A549 treated with GW870086 at 1 μM for 4 hours (cell line): ENCODE data around the gene PTGER1. TPM values are rescaled to one million over a fixed set of nuclear protein-coding genes. Genes with fewer than 3 reads are reported as not detected.

Experiments
- total RNA-seq: library from RNA; stranded (reverse); fragments of 200-300 nt; extraction: Qiagen RNA extraction; gene quantifications from 5 replicates; pipeline ENCODE4 v1.2.3, GENCODE V29; 2022; ENCODE audit warnings: low read depth

PTGER1 gene, protein sequence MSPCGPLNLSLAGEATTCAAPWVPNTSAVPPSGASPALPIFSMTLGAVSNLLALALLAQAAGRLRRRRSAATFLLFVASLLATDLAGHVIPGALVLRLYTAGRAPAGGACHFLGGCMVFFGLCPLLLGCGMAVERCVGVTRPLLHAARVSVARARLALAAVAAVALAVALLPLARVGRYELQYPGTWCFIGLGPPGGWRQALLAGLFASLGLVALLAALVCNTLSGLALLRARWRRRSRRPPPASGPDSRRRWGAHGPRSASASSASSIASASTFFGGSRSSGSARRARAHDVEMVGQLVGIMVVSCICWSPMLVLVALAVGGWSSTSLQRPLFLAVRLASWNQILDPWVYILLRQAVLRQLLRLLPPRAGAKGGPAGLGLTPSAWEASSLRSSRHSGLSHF
- total RNA-seq: 0.12 to 0.21 TPM (median 0.14 TPM) in 3 of 5 replicates, not detected in the others

DNA sequence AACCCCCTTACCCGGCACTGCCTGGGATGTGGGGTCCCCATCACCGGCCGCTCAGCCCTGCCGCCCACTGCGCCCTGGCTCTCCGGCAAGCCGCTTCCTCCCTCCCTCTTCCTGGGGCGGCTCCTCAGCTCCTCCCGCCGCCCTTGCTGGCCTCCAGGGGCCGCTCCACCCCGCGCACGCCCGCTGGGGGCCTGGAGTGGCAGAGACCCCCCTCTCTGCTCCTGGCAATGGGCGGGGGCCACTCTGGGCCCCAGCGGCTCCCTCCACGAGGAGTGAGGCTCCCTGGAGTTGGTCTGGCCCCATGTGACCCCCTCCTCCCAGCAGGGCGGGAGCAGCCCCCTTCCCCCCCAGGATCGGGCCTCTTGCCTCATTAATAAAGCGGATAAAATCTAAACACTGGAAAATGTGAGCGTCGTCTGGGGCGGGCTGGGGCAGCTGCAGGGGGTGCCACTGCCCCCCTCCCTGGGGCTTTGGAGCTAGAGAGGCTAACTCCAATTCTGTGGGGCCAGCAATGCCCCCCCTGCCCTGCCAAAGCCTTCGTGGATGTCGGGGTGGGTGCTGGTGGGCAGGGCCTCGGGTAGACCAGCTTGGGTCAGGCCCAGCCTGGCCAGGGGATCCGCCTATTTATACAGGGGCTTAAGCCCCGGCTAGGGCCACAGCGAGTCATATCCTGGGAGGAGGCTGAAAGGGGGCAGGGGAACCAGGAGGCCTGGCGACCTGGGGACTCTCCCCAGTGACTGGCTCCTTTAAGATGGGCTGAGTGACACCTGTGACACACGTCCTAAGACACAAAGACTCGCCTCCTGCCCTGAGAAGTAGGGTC, at the start of gene PTGER1:
TSS of gene PTGER1 (minus strand) at position 104 of the 823 bp plus-strand sequence. CDS start 1,034 bp downstream, outside the sequence.

DNA sequence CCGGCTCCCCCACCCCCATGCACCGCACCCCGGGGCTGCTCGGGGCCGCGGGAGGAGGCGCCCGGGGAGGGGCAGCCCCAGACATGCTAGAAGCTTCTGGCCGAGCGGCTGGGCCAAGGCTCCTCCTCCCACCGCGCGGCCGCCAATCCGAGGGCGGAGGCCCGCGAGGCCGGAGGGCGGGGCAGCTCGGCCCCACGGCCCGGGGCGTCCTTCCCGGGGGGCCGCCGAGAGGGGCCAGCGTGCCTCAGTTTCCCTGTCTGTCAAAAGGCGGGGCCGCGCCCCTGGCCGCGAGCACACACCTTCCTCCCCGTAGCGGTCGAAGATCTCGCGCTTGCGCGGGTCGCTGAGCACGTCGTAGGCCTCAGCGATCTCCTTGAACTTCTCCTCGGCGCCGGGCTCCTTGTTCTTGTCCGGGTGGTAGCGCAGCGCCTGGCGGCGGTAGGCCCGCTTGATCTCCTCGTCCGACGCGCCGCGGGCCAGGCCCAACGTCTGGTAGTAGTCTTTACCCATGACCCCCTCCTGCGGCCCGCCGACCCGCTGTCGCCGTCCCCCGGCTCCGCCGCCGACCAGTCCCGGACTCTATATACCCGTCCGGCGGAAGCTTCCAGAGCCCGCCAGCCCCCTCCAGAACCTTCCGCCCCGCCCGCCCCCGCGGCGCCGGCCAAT, 42.8 kb upstream of the PTGER1 start, which contains the start of gene DNAJB1:
TSS of gene DNAJB1 (minus strand) at position 558 of the 666 bp plus-strand sequence. CDS start at position 510, 48 bp downstream.

DNA sequence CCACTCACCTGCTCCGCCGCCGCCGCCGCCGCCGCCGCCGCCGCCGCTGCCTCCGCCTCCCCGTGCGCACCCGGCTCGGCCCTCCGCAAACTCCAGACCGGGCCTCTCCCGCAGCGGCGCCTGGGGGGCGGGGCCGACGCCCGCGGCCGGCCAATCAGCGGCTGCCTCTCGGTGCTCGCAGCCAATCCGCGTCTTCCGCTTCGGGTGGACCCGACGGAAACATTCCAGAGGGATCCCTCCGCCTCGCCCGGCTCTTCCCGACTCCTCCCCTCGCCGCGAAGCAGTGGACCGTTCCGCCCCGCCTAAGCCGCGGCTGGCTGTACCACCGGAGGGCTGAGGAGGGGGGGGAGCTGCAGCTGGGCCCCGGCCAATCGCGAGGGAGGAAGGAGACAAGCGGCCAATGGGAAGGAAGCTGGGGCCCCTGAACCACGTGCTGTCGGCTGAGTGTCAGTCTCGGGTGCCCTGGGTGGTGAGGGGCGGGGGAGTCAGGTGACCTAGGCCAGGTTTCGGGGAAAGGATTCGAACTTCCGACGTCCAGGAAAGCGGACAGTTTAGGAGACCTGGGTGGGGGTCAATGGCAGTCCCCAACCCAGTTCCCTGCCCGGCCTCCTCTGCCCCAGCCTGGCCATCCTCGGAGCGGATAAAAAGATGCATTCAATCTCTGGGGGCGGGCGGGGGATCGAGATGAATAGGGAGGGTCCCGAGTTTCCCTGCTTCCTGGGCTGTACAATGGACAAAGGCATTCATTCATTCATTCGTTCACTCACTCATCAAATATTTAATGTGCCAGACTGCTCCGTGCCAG, 21.1 kb upstream of the PTGER1 start, which contains the start of gene GIPC1:
TSS of gene GIPC1 (minus strand) at position 99 of the 805 bp plus-strand sequence. CDS start 13,151 bp downstream, outside the sequence.

DNA sequence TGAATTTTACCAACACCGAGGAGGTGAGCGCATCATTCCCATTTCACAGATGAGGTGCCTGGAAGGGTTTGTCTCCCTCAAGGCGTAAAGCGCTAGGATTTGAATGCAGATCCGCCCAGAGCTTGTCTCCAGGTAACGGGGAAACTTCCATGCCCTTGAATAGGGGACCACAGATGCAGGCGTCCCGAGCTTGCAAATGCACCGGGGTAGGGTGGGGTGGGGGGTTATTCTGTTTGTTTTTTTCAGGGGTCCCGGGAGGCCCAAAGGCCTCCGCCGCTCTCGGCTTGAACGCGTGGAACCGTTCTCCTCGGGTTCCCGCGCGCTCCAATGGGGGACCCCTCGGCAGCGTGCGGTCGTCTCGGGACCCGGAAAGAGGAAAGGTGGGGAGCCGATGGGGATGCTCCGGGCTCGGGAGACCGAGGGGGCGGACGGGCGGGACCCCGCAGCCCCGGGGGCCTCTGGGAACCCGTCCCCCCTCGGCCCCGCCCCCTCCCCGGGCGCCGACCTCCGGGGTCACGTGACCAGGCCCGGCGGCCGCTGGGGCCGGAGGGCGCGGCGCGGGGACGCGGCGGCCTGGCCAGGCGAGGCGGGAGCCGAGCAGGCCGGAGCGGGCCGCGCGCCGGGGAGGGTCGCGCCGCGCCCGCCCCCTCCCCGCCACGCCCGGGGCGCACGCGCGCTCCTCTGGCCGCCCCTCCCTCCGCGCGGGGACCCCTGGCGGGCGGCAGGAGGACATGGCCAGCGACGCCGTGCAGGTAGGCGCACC, 42.2 kb downstream of the PTGER1 start, which contains the start of gene PKN1:
TSS of gene PKN1 (plus strand) at position 516 of the 763 bp plus-strand sequence. CDS start at position 732, 216 bp downstream.

Other genes starting within 250 kb of the PTGER1 start
- 67.2 to 96.2 TPM (median 90.4 TPM) in 5 replicates for gene ADGRE5, start 93.9 kb downstream of the PTGER1 start, total RNA-seq
- gene DDX39A, start 56.0 kb downstream of the PTGER1 start, total RNA-seq: 117 to 136 TPM (median 127 TPM) in 5 replicates
- 65.5 to 79.7 TPM (median 74.4 TPM) in 5 replicates for gene PKN1, start 42.0 kb downstream of the PTGER1 start, total RNA-seq
- 94.0 to 148 TPM (median 141 TPM) in 5 replicates for gene GIPC1, start 20.8 kb upstream of the PTGER1 start, total RNA-seq
- 181 to 252 TPM (median 217 TPM) in 5 replicates for gene DNAJB1, start 43.0 kb upstream of the PTGER1 start, total RNA-seq
- 140 to 181 TPM (median 178 TPM) in 5 replicates for gene TECR, start 54.2 kb upstream of the PTGER1 start, total RNA-seq
- 181 to 199 TPM (median 193 TPM) in 5 replicates for gene NDUFB7, start 96.7 kb upstream of the PTGER1 start, total RNA-seq
- not detected in 5 replicates for gene CLEC17A, start 107.7 kb upstream of the PTGER1 start, total RNA-seq
- not detected in 5 replicates for gene ADGRE3, start 199.5 kb upstream of the PTGER1 start, total RNA-seq
- gene ZNF333, start 214.7 kb upstream of the PTGER1 start, total RNA-seq: 1.7 to 3.8 TPM (median 3.3 TPM) in 5 replicates